ENCODE measurements around the gene SPNS2. TPM values are rescaled to one million over a fixed set of nuclear protein-coding genes. Genes with fewer than 3 reads are reported as not detected.
A peak's percentile ranks its signal among the peaks of the same experiment; 100 is the strongest.
"Not testable (repeated sequence)": the region's sequence is repeated elsewhere in the genome, so short reads cannot be mapped to it uniquely, and the experiment has no call there.

Gene SPNS2
- total RNA-seq, 3 donors from 2014 or later = 0.33 to 0.47 (median 0.46) TPM

DNA sequence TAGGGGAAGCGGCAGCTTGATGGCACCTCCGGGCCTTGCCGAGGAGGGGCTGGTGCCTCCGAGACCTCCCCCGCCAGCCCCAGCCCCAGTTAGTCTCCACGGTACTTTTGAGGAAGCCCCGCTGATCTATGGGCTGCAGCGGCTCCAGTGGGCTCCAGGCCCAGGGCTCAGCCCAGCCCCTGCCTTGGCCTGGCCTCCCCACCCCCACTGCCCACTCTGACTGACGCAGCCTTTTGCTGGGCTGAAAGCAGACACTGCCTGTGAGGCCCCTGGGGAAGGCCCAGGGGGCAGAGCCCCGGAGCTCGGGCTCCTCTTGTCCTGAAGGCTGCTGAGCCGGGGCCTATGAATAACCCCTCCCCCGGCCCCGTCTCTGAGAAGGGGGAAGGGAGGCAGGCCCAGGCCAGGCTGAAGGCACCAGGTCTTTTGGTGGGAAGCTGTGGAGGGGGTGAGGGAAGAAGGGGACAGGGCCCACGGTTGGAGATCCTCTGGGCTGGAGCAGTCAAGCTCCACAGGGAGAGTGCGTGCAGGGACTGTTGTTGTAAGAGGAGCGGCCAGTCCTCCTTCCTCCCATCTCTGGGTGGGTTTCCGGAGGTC, 78.1 kb downstream of the SPNS2 start:
- no peaks in the 10 kb centered on the region for H3K36me3 Mint-ChIP-seq (ENCODE audit: insufficient read depth)
- H3K4me1 Mint-ChIP-seq (ENCODE audit: low read depth) = peaks cover 18% of the 10 kb centered on the region
- no peak for ATAC-seq
- H3K9me3 Mint-ChIP-seq = no peaks in the 10 kb centered on the region
- peaks cover 10% of the 10 kb centered on the region for H3K27me3 Mint-ChIP-seq (ENCODE audit: low read depth)
- no peak for DNase-seq
- H3K4me3 Mint-ChIP-seq = no peak overlapping the region

DNA sequence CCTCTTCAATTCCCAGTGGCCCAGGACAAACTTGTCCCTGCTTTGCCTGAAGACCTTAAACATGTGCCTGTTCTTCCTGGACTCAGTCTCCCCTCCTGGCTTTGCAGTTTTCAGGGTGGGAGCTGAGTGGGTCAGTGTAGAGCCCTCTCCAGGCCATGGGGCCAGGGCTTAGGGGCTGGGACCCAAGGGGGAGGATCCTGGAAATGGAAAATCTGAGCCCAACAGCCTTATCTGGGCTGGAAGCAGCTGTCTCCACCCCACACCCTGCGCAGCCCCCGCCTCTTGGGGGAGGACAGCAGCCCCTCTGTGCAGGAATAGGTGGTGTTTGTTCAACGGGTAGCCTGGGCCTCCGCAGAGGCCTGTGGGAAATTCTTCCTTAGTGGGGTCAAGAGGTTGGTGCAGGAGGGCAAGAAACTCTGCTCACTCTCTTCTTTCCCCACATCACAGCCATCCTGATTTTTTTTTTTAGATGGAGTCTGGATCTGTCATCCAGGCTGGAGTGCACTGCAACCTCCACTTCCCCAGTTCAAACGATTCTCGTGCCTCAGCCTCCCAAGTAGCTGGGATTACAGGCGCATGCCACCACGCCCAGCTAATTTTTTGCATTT, 78.8 kb downstream of the SPNS2 start:
- peaks cover 18% of the 10 kb centered on the region for H3K4me1 Mint-ChIP-seq (ENCODE audit: low read depth)
- H3K36me3 Mint-ChIP-seq (ENCODE audit: insufficient read depth) = no peaks in the 10 kb centered on the region
- ATAC-seq = no peak
- no peak overlapping the region for H3K4me3 Mint-ChIP-seq
- no peaks in the 10 kb centered on the region for H3K9me3 Mint-ChIP-seq
- DNase-seq = no peak
- H3K27me3 Mint-ChIP-seq (ENCODE audit: low read depth) = peaks cover 15% of the 10 kb centered on the region

DNA sequence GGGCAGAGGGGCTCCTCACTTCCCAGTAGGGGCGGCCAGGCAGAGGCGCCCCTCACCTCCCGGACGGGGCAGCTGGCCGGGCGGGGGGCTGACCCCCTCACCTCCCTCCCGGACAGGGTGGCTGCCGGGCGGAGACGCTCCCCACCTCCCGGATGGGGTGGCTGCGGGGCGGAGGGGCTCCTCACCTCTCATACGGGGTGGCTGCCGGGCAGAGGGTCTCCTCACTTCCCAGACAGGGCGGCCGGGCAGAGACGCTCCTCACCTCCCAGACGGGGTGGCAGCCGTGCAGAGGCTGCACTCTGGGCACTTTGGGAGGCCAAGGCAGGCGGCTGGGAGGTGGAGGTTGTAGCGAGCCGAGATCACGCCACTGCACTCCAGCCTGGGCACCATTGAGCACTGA, 79.7 kb downstream of the SPNS2 start:
- H3K36me3 Mint-ChIP-seq (ENCODE audit: insufficient read depth); ATAC-seq; H3K4me3 Mint-ChIP-seq; DNase-seq; H3K9me3 Mint-ChIP-seq: not testable (repeated sequence)
- peaks cover 10% of the 10 kb centered on the region for H3K4me1 Mint-ChIP-seq (ENCODE audit: low read depth)
- peaks cover 21% of the 10 kb centered on the region for H3K27me3 Mint-ChIP-seq (ENCODE audit: low read depth)

DNA sequence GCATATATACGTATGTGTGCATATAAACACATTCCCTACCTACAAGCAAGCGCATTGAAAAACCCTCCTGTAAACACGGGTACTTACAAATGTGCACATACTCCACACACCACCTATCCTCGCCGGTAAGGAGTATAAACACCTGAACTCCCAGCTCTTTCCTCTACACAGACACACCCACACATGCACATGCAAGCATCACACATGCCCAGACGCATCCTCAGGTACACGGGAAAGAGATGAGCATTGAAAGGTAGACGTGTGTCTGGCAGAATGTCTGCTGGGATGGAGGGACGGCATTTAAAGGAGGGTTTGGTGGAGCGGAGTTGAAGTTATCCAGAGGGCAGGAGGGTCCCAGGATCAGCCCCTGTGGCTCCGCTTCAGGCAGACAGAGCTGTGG, 81.0 kb downstream of the SPNS2 start:
- no peaks in the 10 kb centered on the region for H3K36me3 Mint-ChIP-seq (ENCODE audit: insufficient read depth)
- peaks cover 28% of the 10 kb centered on the region for H3K27me3 Mint-ChIP-seq (ENCODE audit: low read depth)
- no peaks in the 10 kb centered on the region for H3K9me3 Mint-ChIP-seq
- DNase-seq (no peak), ATAC-seq (no peak)
- no peak overlapping the region for H3K4me3 Mint-ChIP-seq
- peaks cover 3% of the 10 kb centered on the region for H3K4me1 Mint-ChIP-seq (ENCODE audit: low read depth)

DNA sequence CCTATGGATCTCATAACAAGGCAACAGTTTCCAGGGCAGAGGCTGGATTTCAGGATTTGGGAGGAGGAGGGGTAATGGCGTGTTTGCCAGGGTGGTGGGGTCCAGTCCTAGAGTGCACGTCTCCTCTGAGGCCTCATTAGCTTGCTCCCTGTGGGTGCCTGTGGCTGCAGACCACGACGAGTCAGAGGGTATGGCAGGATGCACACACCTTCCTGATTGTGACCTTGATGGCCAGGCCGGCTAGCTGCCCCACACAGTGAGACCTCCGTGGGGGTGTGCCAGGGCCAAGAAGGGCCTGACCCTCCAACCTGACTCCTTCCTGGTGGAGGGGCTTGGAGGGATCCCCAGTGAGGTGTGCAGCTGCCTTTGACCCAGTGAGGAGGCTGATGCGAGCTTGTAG, 81.6 kb downstream of the SPNS2 start:
- Mint-ChIP-seq H3K9me3 (no peaks in the 10 kb centered on the region), H3K4me1 (ENCODE audit: low read depth) (peaks cover 4% of the 10 kb centered on the region), H3K4me3 (no peak overlapping the region)

DNA sequence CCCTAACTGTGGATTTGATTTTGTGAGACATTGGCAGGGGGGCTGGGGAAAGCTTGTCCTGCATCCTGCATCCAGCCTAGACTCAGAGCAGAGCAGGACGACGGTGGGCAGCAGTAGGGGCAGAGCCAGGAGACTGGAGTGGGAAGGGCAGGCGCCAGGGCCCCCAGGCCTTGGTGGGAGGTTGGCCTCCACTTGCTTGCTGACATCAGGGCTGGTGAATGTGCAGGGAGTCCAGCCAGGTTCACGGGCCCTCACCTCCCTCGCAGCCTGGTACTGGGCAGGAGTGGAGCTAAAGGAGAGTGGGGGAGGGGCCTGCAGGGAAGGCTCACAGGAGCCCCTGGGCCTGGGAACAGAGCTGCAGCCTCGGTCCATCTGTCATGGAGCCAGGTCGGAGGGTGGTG, 83.4 kb downstream of the SPNS2 start:
- peaks cover 47% of the 10 kb centered on the region for H3K27me3 Mint-ChIP-seq (ENCODE audit: low read depth)
- H3K9me3 Mint-ChIP-seq = no peaks in the 10 kb centered on the region
- no peak for DNase-seq
- H3K4me3 Mint-ChIP-seq = no peak overlapping the region
- ATAC-seq = no peak
- peaks cover 4% of the 10 kb centered on the region for H3K4me1 Mint-ChIP-seq (ENCODE audit: low read depth)
- no peaks in the 10 kb centered on the region for H3K36me3 Mint-ChIP-seq (ENCODE audit: insufficient read depth)

More for the DNA sequence above, 81.6 kb downstream of the SPNS2 start:
- H3K36me3 Mint-ChIP-seq (ENCODE audit: insufficient read depth) = no peaks in the 10 kb centered on the region
- DNase-seq = no peak
- H3K27me3 Mint-ChIP-seq (ENCODE audit: low read depth) = peaks cover 32% of the 10 kb centered on the region
- no peak for ATAC-seq

DNA sequence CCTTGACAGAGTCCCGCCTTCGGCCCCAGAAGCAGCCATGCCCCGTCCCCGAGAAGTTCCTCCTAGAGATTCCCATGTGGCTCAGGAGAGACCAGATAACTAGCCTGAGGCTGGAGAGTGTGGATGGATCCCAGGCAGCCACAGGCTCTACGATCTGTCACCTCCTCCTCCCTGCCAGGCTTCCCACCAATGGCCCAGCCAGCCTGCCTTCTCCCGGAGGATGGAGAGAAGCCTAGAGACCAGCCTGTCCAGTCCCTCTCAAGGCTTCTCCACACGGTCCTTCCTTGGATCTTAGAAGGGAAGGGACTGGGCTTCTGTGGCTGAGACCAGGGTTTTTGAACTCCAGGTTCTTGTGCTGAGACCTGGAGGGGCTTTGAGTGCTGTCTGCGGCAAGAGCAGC, 84.0 kb downstream of the SPNS2 start:
- peaks cover 47% of the 10 kb centered on the region for H3K27me3 Mint-ChIP-seq (ENCODE audit: low read depth)
- H3K4me1 Mint-ChIP-seq (ENCODE audit: low read depth) = peaks cover 4% of the 10 kb centered on the region
- no peak overlapping the region for H3K4me3 Mint-ChIP-seq
- DNase-seq (no peak), ATAC-seq (no peak)
- no peaks in the 10 kb centered on the region for H3K36me3 Mint-ChIP-seq (ENCODE audit: insufficient read depth)
- H3K9me3 Mint-ChIP-seq = no peaks in the 10 kb centered on the region

DNA sequence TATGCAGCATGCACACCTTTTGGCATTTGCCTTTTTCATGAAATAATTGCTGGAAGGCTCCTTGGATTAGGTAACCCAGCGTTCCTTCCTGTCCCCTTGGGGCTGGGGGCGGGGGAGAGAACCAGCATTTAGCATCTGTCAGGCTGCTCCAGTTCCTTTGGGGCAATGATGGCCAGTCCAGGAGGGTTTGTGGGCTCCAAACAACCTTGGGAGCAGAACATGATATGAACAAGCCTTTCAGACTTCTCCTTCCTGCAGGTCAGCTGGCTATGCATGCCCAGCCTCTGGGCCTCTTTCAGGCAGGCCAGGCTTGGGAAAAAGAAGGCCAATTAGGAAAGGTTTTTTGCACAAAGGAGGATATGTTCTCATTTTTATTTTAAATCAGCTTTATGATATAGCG, 84.5 kb downstream of the SPNS2 start:
- H3K27me3 Mint-ChIP-seq (ENCODE audit: low read depth) = peaks cover 47% of the 10 kb centered on the region

DNA sequence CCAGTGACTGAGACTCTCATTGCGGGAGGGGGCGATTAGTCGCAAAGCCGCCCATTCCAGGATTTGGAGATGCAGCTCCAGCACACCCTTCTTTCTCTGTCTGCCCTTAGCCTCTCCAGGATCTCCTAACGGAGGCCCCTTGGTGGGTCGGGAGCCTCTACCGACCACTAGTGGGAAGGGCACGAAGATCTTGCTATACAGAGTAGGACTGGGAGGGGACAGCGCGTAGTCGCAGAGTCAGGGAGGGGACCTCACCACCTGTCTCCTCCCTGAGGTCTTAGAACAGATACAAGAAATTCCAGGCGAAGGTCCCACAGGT, 85.1 kb downstream of the SPNS2 start:
- H3K9me3 Mint-ChIP-seq = no peaks in the 10 kb centered on the region
- H3K4me3 Mint-ChIP-seq = peak overlapping the region; percentile 70
- no peak for DNase-seq
- H3K27me3 Mint-ChIP-seq (ENCODE audit: low read depth) = peaks cover 47% of the 10 kb centered on the region
- no peaks in the 10 kb centered on the region for H3K36me3 Mint-ChIP-seq (ENCODE audit: insufficient read depth)
- peak; percentile 63 for ATAC-seq
- peaks cover 4% of the 10 kb centered on the region for H3K4me1 Mint-ChIP-seq (ENCODE audit: low read depth)

More for the DNA sequence above, 84.5 kb downstream of the SPNS2 start:
- no peak for DNase-seq
- Mint-ChIP-seq H3K4me1 (ENCODE audit: low read depth) (peaks cover 4% of the 10 kb centered on the region), H3K36me3 (ENCODE audit: insufficient read depth) (no peaks in the 10 kb centered on the region), H3K4me3 (no peak overlapping the region), H3K9me3 (no peaks in the 10 kb centered on the region)
- ATAC-seq = no peak

DNA sequence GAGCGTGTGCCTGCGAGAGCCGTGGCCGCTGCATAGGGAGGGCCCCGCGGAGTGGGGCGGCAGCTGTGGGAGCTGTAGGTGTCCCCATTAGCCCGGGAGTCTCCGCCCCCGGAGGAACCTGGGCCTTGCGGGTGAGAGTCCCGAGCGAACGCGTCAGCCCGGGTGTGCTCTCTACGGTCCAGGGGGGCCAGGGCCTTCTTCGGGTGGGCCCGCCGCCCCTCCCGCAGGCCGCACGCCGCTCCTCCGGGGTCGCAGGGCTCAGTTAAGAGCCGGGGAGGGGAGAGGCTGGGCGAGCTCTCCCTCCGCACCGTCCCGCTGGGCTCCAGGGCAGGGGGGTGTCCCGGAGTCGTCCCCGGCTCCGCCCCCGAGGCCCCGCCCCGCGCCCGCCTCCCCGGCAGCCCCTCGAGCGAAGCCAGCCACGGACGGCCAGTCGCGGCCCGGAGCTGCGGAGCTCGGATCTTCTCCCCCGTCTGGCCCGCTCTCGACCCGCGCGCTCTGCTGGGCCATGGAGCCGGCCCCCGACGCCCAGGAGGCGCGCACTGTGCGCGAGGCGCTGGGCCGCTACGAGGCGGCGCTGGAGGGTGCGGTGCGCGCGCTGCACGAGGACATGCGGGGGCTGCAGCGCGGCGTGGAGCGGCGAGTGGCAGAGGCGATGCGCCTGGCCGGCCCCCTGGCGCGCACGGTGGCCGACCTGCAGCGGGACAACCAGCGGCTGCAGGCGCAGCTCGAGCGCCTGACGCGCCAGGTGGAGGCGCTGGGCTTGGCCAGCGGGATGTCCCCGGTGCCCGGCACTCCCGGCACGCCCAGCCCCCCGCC, 85.6 kb downstream of the SPNS2 start, which contains the start of gene SMTNL2:
SMTNL2 (plus strand) TSS at position 429 of the 816 bp plus-strand sequence; CDS start at position 506, 77 bp downstream.
- H3K9me3 Mint-ChIP-seq = no peaks in the 10 kb centered on the region
- peak within 1 kb of the TSS; percentile 70 for H3K4me3 Mint-ChIP-seq
- ATAC-seq (peak; percentile 62 to 73), DNase-seq (no peak)
- H3K27me3 Mint-ChIP-seq (ENCODE audit: low read depth) = peaks cover 47% of the 10 kb centered on the region
- peaks cover 4% of the 10 kb centered on the region for H3K4me1 Mint-ChIP-seq (ENCODE audit: low read depth)
- H3K36me3 Mint-ChIP-seq (ENCODE audit: insufficient read depth) = no peaks in the 10 kb centered on the region

DNA sequence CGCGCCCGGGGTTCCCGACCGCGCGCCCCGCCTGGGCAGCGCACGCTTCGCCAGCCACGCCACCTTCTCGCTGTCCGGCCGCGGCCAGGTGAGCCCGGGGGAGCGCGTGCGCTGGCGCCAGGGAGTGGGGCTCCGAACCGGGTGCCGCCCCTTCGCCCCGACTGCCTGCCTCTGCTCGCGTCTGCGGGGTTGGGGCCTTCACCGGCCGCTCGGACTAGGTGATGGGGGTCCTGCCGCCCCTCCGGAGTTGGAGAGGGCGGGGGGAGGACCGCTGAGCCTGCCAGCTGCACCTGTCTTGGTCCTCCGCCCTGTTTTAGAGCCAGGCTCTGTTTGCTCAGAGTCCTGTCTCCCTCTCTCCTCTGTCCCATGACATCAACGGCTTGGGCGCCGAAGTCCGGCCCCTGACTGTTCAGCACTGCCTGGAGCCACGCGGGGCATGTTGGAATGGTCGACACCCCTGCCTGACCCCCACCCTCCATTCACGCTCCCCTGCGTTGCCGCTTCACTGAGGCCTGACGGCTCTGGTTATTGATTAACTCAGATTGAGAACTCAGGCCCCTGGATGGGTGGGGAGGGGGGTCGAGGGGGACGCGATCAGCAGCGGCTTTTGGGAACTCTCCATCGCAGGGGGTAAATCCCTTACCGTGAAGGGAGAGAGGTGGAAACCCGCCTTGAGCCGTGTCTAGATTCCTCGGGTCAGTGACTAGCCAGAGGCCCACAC, 86.4 kb downstream of the SPNS2 start:
- peak overlapping the region; percentile 56 for H3K4me3 Mint-ChIP-seq

DNA sequence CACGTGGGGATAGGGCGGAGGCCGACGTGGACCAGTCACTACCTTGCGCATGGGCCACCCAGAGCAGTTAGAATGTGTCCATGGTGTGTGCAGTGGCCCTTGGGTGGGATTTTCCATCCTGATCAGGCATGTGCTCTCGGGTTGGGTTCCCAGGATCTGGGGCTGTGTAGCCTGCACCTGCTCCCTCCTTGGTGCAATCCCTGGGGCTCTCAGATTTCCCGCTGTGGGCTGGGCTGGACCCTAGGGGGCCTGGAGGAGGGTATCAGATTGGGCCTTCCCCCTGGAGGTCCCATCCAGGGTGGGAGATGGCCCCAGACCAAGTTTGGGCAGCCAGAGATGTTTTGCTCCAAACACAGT, 86.9 kb downstream of the SPNS2 start:
- no peak for DNase-seq
- ATAC-seq = no peak
- H3K9me3 Mint-ChIP-seq = no peaks in the 10 kb centered on the region
- H3K27me3 Mint-ChIP-seq (ENCODE audit: low read depth) = peaks cover 47% of the 10 kb centered on the region
- H3K4me3 Mint-ChIP-seq = no peak overlapping the region
- peaks cover 4% of the 10 kb centered on the region for H3K4me1 Mint-ChIP-seq (ENCODE audit: low read depth)
- no peaks in the 10 kb centered on the region for H3K36me3 Mint-ChIP-seq (ENCODE audit: insufficient read depth)

More for the DNA sequence above, 86.4 kb downstream of the SPNS2 start:
- peak in 1 of 2 donors; percentile 1 for ATAC-seq
- Mint-ChIP-seq H3K27me3 (ENCODE audit: low read depth) (peaks cover 47% of the 10 kb centered on the region), H3K9me3 (no peaks in the 10 kb centered on the region), H3K36me3 (ENCODE audit: insufficient read depth) (no peaks in the 10 kb centered on the region), H3K4me1 (ENCODE audit: low read depth) (peaks cover 4% of the 10 kb centered on the region)
- no peak for DNase-seq

DNA sequence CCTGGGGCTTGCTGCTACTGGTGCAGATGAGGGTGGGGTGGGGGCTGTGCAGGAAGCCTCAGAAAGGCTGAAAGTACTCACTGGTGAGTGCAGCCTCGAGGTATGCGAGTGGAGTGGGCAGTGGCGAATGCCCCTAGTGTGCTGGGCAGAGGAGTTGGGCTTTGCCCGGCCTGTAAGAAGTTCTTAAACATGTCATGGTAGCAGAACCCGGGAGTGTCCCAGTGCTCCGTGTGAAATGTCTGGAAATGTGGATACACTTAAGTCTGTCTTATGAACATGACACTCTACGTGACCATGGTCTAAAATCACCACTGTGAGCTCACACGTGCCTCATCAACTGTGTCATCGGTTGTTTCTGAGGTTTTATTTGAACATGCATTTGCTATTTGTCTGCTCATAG, 87.4 kb downstream of the SPNS2 start:
- Mint-ChIP-seq H3K27me3 (ENCODE audit: low read depth) (peaks cover 46% of the 10 kb centered on the region), H3K36me3 (ENCODE audit: insufficient read depth) (no peaks in the 10 kb centered on the region), H3K4me3 (no peak overlapping the region), H3K9me3 (no peaks in the 10 kb centered on the region), H3K4me1 (ENCODE audit: low read depth) (peaks cover 4% of the 10 kb centered on the region)
- DNase-seq (no peak), ATAC-seq (no peak)

DNA sequence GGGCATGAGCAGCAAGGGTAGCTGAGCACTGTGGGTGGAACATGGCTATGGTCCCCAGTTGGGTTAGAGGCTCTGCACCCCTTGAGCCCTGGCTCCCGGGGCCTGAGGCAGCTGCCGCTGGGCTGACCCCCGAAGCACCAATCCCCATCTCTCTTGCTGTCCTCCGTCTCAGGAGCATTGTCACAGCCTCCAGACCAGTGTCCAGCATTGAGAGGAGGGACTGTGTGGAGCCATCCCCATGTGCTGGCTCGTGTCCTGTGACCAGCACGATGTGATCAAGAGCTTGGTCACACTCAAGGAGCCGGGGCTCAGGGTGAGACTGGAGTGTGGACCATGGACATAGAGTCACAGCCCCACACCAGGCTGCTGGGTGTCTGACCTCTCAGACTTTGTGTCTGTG, 88.5 kb downstream of the SPNS2 start:
- DNase-seq (no peak), ATAC-seq (no peak)
- Mint-ChIP-seq H3K4me3 (no peak overlapping the region), H3K27me3 (ENCODE audit: low read depth) (peaks cover 36% of the 10 kb centered on the region), H3K36me3 (ENCODE audit: insufficient read depth) (no peaks in the 10 kb centered on the region), H3K4me1 (ENCODE audit: low read depth) (peaks cover 4% of the 10 kb centered on the region), H3K9me3 (no peaks in the 10 kb centered on the region)
